Measurements from ENCODE around the gene PUS1.

DNA sequence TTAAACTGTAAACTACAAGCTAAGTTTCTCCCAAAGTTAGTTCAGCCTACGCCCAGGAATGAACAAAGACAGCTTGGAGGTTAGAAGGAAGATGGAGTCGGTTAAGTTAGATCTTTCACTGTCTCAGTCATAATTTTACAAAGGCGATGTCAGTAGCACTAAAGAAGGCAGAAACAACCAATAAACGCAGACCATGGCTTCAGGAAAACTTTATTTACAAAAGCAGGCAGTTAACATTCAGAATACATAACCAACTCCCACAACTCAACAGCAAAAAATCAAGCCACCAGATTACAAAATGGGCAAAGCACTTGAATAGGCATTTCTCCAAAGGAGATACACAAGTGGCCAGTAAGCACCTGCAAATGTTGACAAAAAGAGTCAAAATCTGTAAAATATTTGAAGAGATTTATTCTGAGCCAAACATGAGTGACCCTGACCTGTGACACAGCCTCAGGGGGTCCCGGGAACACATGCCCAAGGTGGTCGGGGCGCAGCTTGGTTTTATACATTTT is 43.5 kb upstream of the PUS1 start:
- TF ChIP-seq TEAD4 (IDR thresholded peaks at IDR 0.05) = no peak
- no peak for TF ChIP-seq CEBPB (IDR thresholded peaks at IDR 0.05)
- no peak for TF ChIP-seq ZBTB7A (IDR thresholded peaks at IDR 0.05; ENCODE audit: low read depth)
